HG03457 (cell line): ENCODE data around the gene TPI1.

Experiments
- ATAC-seq: cut with Tn5 transposase; IDR thresholded peaks from one replicate; pipeline ENCODE4 v1.9.1; 2021; ENCODE audit warnings: moderate number of reproducible peaks; ENCODE audit not compliant: unreplicated experiment

Gene TPI1

GRCh38 chr12:6916426-6917200 is 49.3 kb downstream of the TPI1 start:
- ATAC-seq = no peak

DNA sequence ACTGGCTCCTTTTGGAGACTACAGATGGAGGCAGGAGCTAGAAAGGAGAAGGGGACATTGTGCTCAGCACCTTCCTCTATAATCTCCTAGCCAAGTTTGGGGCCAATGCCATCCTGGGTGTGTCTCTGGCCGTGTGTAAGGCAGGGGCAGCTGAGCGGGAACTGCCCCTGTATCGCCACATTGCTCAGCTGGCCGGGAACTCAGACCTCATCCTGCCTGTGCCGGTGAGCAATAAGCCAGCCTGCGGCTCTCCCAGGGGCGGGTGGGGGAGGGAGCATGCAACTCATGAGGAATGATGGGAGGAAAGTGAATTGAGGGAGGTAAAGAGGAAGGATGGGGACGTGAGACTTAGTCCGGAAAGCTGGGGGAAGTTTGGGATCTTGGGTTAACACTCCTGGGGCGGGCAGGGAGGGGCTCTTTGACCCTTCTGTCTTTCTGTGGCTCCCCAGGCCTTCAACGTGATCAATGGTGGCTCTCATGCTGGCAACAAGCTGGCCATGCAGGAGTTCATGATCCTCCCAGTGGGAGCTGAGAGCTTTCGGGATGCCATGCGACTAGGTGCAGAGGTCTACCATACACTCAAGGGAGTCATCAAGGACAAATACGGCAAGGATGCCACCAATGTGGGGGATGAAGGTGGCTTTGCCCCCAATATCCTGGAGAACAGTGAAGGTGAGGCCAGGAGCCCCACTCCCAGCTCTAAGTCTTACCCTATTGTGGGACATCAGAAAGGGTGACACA is 50.3 kb downstream of the TPI1 start:
- no peak for ATAC-seq

- ATAC-seq = no peak
These were observed 52.3 kb downstream of the TPI1 start for GRCh38 chr12:6919588-6919987.
